Glomerular endothelial cell (primary cell): ENCODE results near the gene ATP10B. TPM values are rescaled to one million over a fixed set of nuclear protein-coding genes. Genes with fewer than 3 reads are reported as not detected.

Experiments used
- DNase-seq: peaks from one replicate; pipeline ENCODE4 v3.0.0-alpha.2; 2011; ENCODE audit warnings: low read depth, low spot score; ENCODE audit errors: extremely low read depth
- total RNA-seq: library from RNA; depleted of rRNA; stranded (reverse); fragments of >200 nt; gene quantifications from 2 replicates; pipeline ENCODE4 v1.2.3, GENCODE V29; 2015

ATP10B gene
- total RNA-seq, 1 donor from 2014 or later: under 0.01 TPM

GRCh38 chr5:160697281-160697680, 154.7 kb downstream of the ATP10B start:
- no peak for DNase-seq

- no peak for DNase-seq
Observed at GRCh38 chr5:160694896-160695295, 157.1 kb downstream of the ATP10B start.

GRCh38 chr5:160693831-160694465, 158.1 kb downstream of the ATP10B start:
- no peak for DNase-seq

- no peak for DNase-seq
Observed at GRCh38 chr5:160692271-160692670, 159.7 kb downstream of the ATP10B start.

GRCh38 chr5:160685695-160686094, 166.3 kb downstream of the ATP10B start:
- no peak for DNase-seq

GRCh38 chr5:160685219-160685618, 166.8 kb downstream of the ATP10B start:
- no peak for DNase-seq

GRCh38 chr5:160679567-160680309, 172.3 kb downstream of the ATP10B start:
- no peak for DNase-seq

- no peak for DNase-seq
Observed at GRCh38 chr5:160675988-160676387, 176.0 kb downstream of the ATP10B start.

- no peak for DNase-seq
Observed at GRCh38 chr5:160674901-160675300, 177.1 kb downstream of the ATP10B start.

- DNase-seq: no peak
Observed at GRCh38 chr5:160672521-160672920, 179.5 kb downstream of the ATP10B start.

- DNase-seq: no peak
Observed at GRCh38 chr5:160668356-160668755, 183.7 kb downstream of the ATP10B start.

GRCh38 chr5:160667160-160667559, 184.9 kb downstream of the ATP10B start:
- DNase-seq: no peak

GRCh38 chr5:160665460-160665859, 186.6 kb downstream of the ATP10B start:
- DNase-seq: no peak

GRCh38 chr5:160660132-160660531, 191.9 kb downstream of the ATP10B start:
- no peak for DNase-seq

- no peak for DNase-seq
Observed at GRCh38 chr5:160657622-160658458, 194.2 kb downstream of the ATP10B start.

GRCh38 chr5:160657068-160657507, 194.9 kb downstream of the ATP10B start:
- no peak for DNase-seq

GRCh38 chr5:160655717-160656116, 196.3 kb downstream of the ATP10B start:
- no peak for DNase-seq

GRCh38 chr5:160651692-160652645, 200.0 kb downstream of the ATP10B start:
- DNase-seq: no peak

GRCh38 chr5:160649304-160649703, 202.7 kb downstream of the ATP10B start:
- no peak for DNase-seq

GRCh38 chr5:160646033-160646432, 206.0 kb downstream of the ATP10B start:
- DNase-seq: no peak
